ENCODE data around the gene LYZL1. TPM values are rescaled to one million over a fixed set of nuclear protein-coding genes. Genes with fewer than 3 reads are reported as not detected.
"Not testable (repeated sequence)": the region's sequence is repeated elsewhere in the genome, so short reads cannot be mapped to it uniquely, and the experiment has no call there.

Gene LYZL1
- polyA plus RNA-seq, 2 donors: not detected

DNA sequence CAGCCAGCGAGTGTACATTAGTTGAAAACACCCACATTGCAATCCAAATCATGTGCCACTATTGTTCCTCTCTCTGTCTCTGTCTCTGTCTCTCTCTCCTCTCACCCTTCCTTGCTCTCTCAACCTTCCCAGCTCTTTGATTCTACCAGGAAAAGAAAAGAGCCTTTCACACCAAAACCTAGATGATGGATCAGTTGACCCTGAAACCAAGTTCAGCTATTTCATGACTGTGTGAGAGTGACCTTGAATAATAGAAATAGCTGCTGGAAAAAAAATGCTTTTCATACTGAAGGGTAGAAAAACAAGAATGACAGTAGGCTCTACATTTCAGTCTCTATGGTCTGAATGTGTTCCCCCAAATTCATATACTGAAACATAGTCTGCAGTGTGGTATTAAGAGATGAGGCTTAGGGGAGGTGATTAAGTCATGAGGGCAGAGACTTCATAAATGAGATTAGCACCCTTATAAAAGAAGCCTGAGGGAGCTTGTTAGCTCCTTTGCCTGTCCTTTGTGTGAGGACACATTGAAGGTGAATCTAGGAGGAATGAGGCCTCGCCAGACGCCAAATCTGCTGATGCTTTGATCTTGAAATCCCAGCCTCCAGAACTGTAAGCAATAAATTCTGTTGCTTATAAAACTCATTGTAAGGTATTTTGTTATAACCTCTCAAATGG, 65.2 kb downstream of the LYZL1 start:
- Histone ChIP-seq H3K27ac (ENCODE audit: low read depth in 2 of 2, low read length in 1 of 2) (no peak overlapping the region), H3K4me3 (ENCODE audit: low read depth in 1 of 2, low read length in 2 of 2) (no peak overlapping the region), H3K36me3 (ENCODE audit: control insufficient read depth in 2 of 2, insufficient read depth in 2 of 2, low read length in 1 of 2) (no peaks in the 10 kb centered on the region), H3K9me3 (ENCODE audit: control insufficient read depth in 2 of 2, insufficient read depth in 1 of 2, low read depth in 1 of 2, low read length in 1 of 2) (no peaks in the 10 kb centered on the region), H3K27me3 (ENCODE audit: control insufficient read depth in 1 of 2, insufficient read depth in 2 of 2, low read length in 2 of 2) (no peaks in the 10 kb centered on the region), H3K4me1 (ENCODE audit: control insufficient read depth in 2 of 2, insufficient read depth in 2 of 2, low read length in 1 of 2) (no peaks in the 10 kb centered on the region)
- 77 to 80% methylated on average over 3 of the region's 3 CpGs for WGBS, 2 donors

DNA sequence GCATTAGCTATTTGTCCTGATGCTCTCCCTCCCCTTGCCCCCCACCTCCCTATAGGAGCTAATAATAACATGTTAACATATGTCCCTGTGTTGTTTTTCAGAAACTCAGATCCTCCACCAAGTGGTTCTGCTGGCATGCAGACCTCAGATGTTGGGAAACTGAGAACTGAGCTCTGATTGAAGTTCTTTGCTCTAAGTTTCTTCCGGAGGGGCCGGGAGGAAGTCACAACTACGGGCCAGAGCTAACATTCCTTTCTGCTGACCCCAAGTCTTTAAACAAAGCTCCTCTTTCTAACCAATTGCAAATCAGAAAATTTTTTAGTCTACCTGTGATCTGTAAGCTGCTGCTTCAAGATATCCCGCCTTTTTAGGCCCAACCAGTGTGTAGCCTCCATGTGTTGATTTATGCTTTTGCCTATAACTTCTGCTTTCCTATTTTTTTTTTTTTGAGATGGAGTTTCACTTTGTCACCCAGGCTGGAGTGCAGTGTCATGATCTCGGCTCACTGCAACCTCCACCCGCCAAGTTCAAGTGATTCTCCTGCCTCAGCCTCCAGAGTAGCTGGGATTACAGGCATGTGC, 66.6 kb downstream of the LYZL1 start:
- Histone ChIP-seq H3K27me3 (ENCODE audit: control insufficient read depth in 1 of 2, insufficient read depth in 2 of 2, low read length in 2 of 2) (no peaks in the 10 kb centered on the region), H3K36me3 (ENCODE audit: control insufficient read depth in 2 of 2, insufficient read depth in 2 of 2, low read length in 1 of 2) (no peaks in the 10 kb centered on the region), H3K27ac (ENCODE audit: low read depth in 2 of 2, low read length in 1 of 2) (no peak overlapping the region), H3K4me3 (ENCODE audit: low read depth in 1 of 2, low read length in 2 of 2) (no peak overlapping the region), H3K9me3 (ENCODE audit: control insufficient read depth in 2 of 2, insufficient read depth in 1 of 2, low read depth in 1 of 2, low read length in 1 of 2) (no peaks in the 10 kb centered on the region), H3K4me1 (ENCODE audit: control insufficient read depth in 2 of 2, insufficient read depth in 2 of 2, low read length in 1 of 2) (no peaks in the 10 kb centered on the region)
- WGBS, 2 donors: 76 to 78% methylated on average over 6 of the region's 6 CpGs

DNA sequence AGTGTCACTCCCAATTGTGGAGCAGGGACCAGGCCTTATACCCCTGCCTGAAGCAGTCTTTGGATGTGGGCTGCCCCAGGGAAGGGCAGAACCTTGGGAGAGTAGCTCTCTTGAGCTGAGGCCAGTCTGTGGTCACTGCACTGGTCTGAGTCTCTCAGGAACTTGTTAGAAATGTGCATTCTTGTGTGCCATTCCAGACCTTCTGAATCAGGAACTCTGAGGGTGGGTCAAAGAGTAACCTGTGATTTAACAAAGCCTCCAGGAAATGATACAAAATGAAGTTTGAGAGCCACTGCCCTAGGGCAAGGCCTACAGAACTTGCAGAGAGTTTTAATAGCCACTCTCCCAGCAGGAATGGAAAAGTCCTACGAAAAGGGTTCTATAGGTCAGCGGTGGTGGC, 68.1 kb downstream of the LYZL1 start:
- Histone ChIP-seq H3K9me3 (ENCODE audit: control insufficient read depth in 2 of 2, insufficient read depth in 1 of 2, low read depth in 1 of 2, low read length in 1 of 2) (no peaks in the 10 kb centered on the region), H3K4me3 (ENCODE audit: low read depth in 1 of 2, low read length in 2 of 2) (no peak overlapping the region), H3K36me3 (ENCODE audit: control insufficient read depth in 2 of 2, insufficient read depth in 2 of 2, low read length in 1 of 2) (no peaks in the 10 kb centered on the region), H3K27me3 (ENCODE audit: control insufficient read depth in 1 of 2, insufficient read depth in 2 of 2, low read length in 2 of 2) (no peaks in the 10 kb centered on the region), H3K27ac (ENCODE audit: low read depth in 2 of 2, low read length in 1 of 2) (no peak overlapping the region), H3K4me1 (ENCODE audit: control insufficient read depth in 2 of 2, insufficient read depth in 2 of 2, low read length in 1 of 2) (no peaks in the 10 kb centered on the region)
- WGBS, 2 donors: 96 to 99% methylated on average over 2 of the region's 2 CpGs

GRCh38 chr10:29358010-29358616, 69.2 kb downstream of the LYZL1 start:
- H3K4me1 ChIP-seq (ENCODE audit: control insufficient read depth in 2 of 2, insufficient read depth in 2 of 2, low read length in 1 of 2): no peaks in the 10 kb centered on the region
- H3K9me3 ChIP-seq (ENCODE audit: control insufficient read depth in 2 of 2, insufficient read depth in 1 of 2, low read depth in 1 of 2, low read length in 1 of 2): no peaks in the 10 kb centered on the region
- no peaks in the 10 kb centered on the region for H3K27me3 ChIP-seq (ENCODE audit: control insufficient read depth in 1 of 2, insufficient read depth in 2 of 2, low read length in 2 of 2)
- H3K36me3 ChIP-seq (ENCODE audit: control insufficient read depth in 2 of 2, insufficient read depth in 2 of 2, low read length in 1 of 2): no peaks in the 10 kb centered on the region
- H3K4me3 ChIP-seq (ENCODE audit: low read depth in 1 of 2, low read length in 2 of 2): no peak overlapping the region
- 67 to 75% methylated on average over 12 of the region's 12 CpGs for WGBS, 2 donors
- H3K27ac ChIP-seq (ENCODE audit: low read depth in 2 of 2, low read length in 1 of 2): no peak overlapping the region

DNA sequence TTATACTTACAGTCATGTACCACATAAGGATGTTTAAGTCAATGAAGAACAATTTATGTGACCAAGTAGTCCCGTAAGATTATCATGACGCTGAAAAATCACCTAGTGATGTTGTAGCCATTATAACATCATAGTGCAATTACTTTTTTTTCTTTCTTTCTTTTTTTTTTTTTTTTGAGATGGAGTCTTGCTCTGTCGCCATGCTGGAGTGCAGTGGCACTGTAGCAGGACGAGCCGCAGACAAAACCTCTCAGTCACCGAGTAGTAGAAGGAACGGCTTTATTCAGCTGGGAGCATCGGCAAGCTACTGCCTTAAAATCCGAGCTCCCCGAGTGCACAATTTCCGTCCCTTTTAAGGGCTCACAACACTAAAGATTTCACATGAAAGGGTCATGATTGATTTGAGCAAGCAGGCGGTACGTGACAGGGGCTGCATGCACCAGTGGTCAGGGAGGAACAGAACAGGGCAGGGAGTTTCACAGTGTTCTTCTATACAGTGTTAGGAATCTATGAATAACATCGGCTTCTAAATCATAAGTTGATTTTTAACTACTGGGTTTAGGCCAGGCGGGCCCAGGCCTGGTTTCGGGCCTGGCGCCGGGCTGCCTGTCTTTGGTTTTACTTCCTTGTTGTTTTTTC, 71.5 kb downstream of the LYZL1 start:
- not testable (repeated sequence) for H3K4me3 ChIP-seq (ENCODE audit: low read depth in 1 of 2, low read length in 2 of 2); H3K9me3 ChIP-seq (ENCODE audit: control insufficient read depth in 2 of 2, insufficient read depth in 1 of 2, low read depth in 1 of 2, low read length in 1 of 2); H3K36me3 ChIP-seq (ENCODE audit: control insufficient read depth in 2 of 2, insufficient read depth in 2 of 2, low read length in 1 of 2); H3K27me3 ChIP-seq (ENCODE audit: control insufficient read depth in 1 of 2, insufficient read depth in 2 of 2, low read length in 2 of 2); H3K27ac ChIP-seq (ENCODE audit: low read depth in 2 of 2, low read length in 1 of 2); H3K4me1 ChIP-seq (ENCODE audit: control insufficient read depth in 2 of 2, insufficient read depth in 2 of 2, low read length in 1 of 2)
- WGBS, 2 donors: 85 to 92% methylated on average over 18 of the region's 18 CpGs

Measured in esophagus (tissue), 2 donors.